SK-N-SH (cell line): ENCODE data around the gene KIF6. TPM values are rescaled to one million over a fixed set of nuclear protein-coding genes. Genes with fewer than 3 reads are reported as not detected.

Experiments used
- CTCF ChIA-PET: fragments of 300-600, 350-600 bp; formaldehyde crosslinking; extraction: SDS; loops from one replicate; lab custom pipeline; 2021; lab: Yijun Ruan, JAX
- POLR2A ChIA-PET: fragments of 350-600 bp; sonication (Branson Sonifier 250); formaldehyde crosslinking; extraction: SDS; loops from one replicate; lab custom pipeline; 2020; ENCODE audit warnings: antibody characterized with exemption, inconsistent platforms; lab: Yijun Ruan, JAX
- DNase-seq: peaks from one replicate; pipeline ENCODE4 v3.0.0; 2012
- H2AFZ ChIP-seq: fragments of 200-600 bp; sonication (generic); 2 replicates; pipeline ENCODE4 v1.8.1; 2016; ENCODE audit warnings: antibody characterized with exemption, mild to moderate bottlenecking, low read depth
- H3F3A ChIP-seq: fragments of 200-600 bp; sonication (generic); replicated peaks from 2 replicates; pipeline ENCODE3; 2016; ENCODE audit warnings: antibody characterized with exemption, mild to moderate bottlenecking; ENCODE audit not compliant: insufficient read depth
- H3K27ac ChIP-seq, 2 experiments: fragments of 200-500 bp in 1 of 2; fragments of 200-600 bp in 1 of 2; sonication (Bioruptor generic) in 1 of 2; sonication (generic), shearing (Covaris generic) in 1 of 2; 2 replicates each; pipeline versions ENCODE4 v1.5.1 to v1.6.1; 2014 to 2016; ENCODE audit warnings: low read depth in 2 of 2, inconsistent platforms in 1 of 2, low read length in 1 of 2, mild to moderate bottlenecking in 1 of 2, mixed read lengths in 1 of 2
- H3K27me3 ChIP-seq: fragments of 200-600 bp; sonication (generic), shearing (Covaris generic); 2 replicates; pipeline ENCODE4 v1.6.1; 2016; ENCODE audit warnings: mixed run types; ENCODE audit not compliant: insufficient read depth
- H3K36me3 ChIP-seq, 2 experiments: fragments of 200-500 bp in 1 of 2; fragments of 200-600 bp in 1 of 2; sonication (Bioruptor generic) in 1 of 2; sonication (generic) in 1 of 2; replicated peaks in 1 of 2; 2 replicates each; pipeline versions ENCODE3 to v1.5.1; 2014 to 2016; ENCODE audit warnings: low read length in 1 of 2, mild to moderate bottlenecking in 1 of 2; ENCODE audit not compliant: insufficient read depth in 2 of 2, control insufficient read depth in 1 of 2
- H3K4me1 ChIP-seq, 2 experiments: fragments of 200-500 bp in 1 of 2; fragments of 200-600 bp in 1 of 2; sonication (Bioruptor generic) in 1 of 2; sonication (generic), shearing (Covaris generic) in 1 of 2; 2 replicates each; pipeline versions ENCODE4 v1.5.1 to v1.6.1; 2014 to 2016; ENCODE audit warnings: low read depth in 1 of 2, low read length in 1 of 2, mixed run types in 1 of 2; ENCODE audit not compliant: insufficient read depth in 2 of 2, control insufficient read depth in 1 of 2
- H3K4me2 ChIP-seq: fragments of 200-600 bp; sonication (generic), shearing (Covaris generic); 2 replicates; pipeline ENCODE4 v1.6.1; 2017; ENCODE audit warnings: mixed run types
- H3K4me3 ChIP-seq, 2 experiments: fragments of 200-500 bp in 1 of 2; fragments of 200-600 bp in 1 of 2; sonication (Bioruptor generic) in 1 of 2; sonication (generic), shearing (Covaris generic) in 1 of 2; 2 replicates each; pipeline versions ENCODE4 v1.5.1 to v1.8.1; 2014 to 2016; ENCODE audit warnings: low read depth in 2 of 2, inconsistent platforms in 1 of 2, low read length in 1 of 2, mild to moderate bottlenecking in 1 of 2, mixed read lengths in 1 of 2, moderate library complexity in 1 of 2
- H3K79me2 ChIP-seq: fragments of 200-600 bp; sonication (generic); 2 replicates; pipeline ENCODE4 v1.8.1; 2017; ENCODE audit warnings: mild to moderate bottlenecking; ENCODE audit not compliant: insufficient read depth
- H3K9ac ChIP-seq: fragments of 200-600 bp; sonication (generic); 2 replicates; pipeline ENCODE4 v1.6.1; 2017; ENCODE audit warnings: mixed run types
- H3K9me2 ChIP-seq: fragments of 200-600 bp; sonication (generic); 2 replicates; pipeline ENCODE4 v1.6.1; 2017; ENCODE audit warnings: mixed run types
- H3K9me3 ChIP-seq: fragments of 200-600 bp; sonication (generic); 2 replicates; pipeline ENCODE4 v1.6.1; 2017; ENCODE audit warnings: mixed run types, mild to moderate bottlenecking, moderate library complexity
- H4K20me1 ChIP-seq: fragments of 200-600 bp; sonication (generic); 2 replicates; pipeline ENCODE4 v1.6.1; 2017; ENCODE audit warnings: mild to moderate bottlenecking, mixed run types; ENCODE audit not compliant: insufficient read depth
- CHD2 ChIP-seq: fragments of 150-350 bp; IDR thresholded peaks from 2 replicates; pipeline ENCODE4 v1.6.1; 2018; ENCODE audit warnings: low read length; ENCODE audit not compliant: partially characterized antibody
- FOSL2 ChIP-seq: IDR thresholded peaks from 2 replicates; pipeline ENCODE4 v1.4.0; 2012; ENCODE audit warnings: low read depth, mild to moderate bottlenecking, moderate library complexity, borderline replicate concordance
- GABPA ChIP-seq: IDR thresholded peaks from 2 replicates; pipeline ENCODE4 v1.4.0; 2012; ENCODE audit warnings: low read depth, mild to moderate bottlenecking
- MXI1 ChIP-seq: IDR thresholded peaks from 2 replicates; pipeline ENCODE4 v1.6.1; 2012; ENCODE audit warnings: mild to moderate bottlenecking, low read depth, low read length, improper control_type of control experiment
- NFIC ChIP-seq: IDR thresholded peaks from 2 replicates; pipeline ENCODE4 v1.4.0; 2012; ENCODE audit warnings: borderline replicate concordance
- NRF1 ChIP-seq: IDR thresholded peaks from 2 replicates; pipeline ENCODE4 v1.6.1; 2012; ENCODE audit warnings: low read depth, mild to moderate bottlenecking, low read length
- POLR2AphosphoS5 ChIP-seq: IDR thresholded peaks from 2 replicates; pipeline ENCODE4 v1.6.1; 2012; ENCODE audit warnings: low read depth, low read length
- RXRA ChIP-seq: IDR thresholded peaks from 2 replicates; pipeline ENCODE4 v1.4.0; 2012; ENCODE audit warnings: low read depth, mild to moderate bottlenecking, borderline replicate concordance
- SIN3A ChIP-seq: IDR thresholded peaks from 2 replicates; pipeline ENCODE4 v1.6.1; 2012; ENCODE audit warnings: low read depth, mild to moderate bottlenecking, low read length, moderate library complexity, borderline replicate concordance
- TEAD4 ChIP-seq: IDR thresholded peaks from 2 replicates; pipeline ENCODE4 v1.4.0; 2012; ENCODE audit warnings: mild to moderate bottlenecking, borderline replicate concordance; ENCODE audit not compliant: insufficient read depth
- YY1 ChIP-seq: IDR thresholded peaks from 2 replicates; pipeline ENCODE4 v1.4.0; 2012; ENCODE audit warnings: low read depth, mild to moderate bottlenecking
- WGBS: methylation state at CpG from one replicate; pipeline ENCODE4 v1.1.6; 2017; ENCODE audit warnings: low lambda C conversion rate; 5-methylcytosine and 5-hydroxymethylcytosine counted together
- polyA plus RNA-seq, 3 experiments: library from polyadenylated mRNA; depleted of rRNA; stranded (reverse); fragments of >200 nt; gene quantifications; 2 replicates each; pipeline ENCODE4 v1.2.3, GENCODE V29; 2012
- TF ChIP-seq, protein P1 (sequence below): IDR thresholded peaks from 2 replicates; pipeline ENCODE4 v1.4.0; 2012; ENCODE audit warnings: low read depth, borderline replicate concordance
- TF ChIP-seq, protein P2 (sequence below): IDR thresholded peaks from 2 replicates; pipeline ENCODE4 v1.4.0; 2012; ENCODE audit warnings: low read depth
- TF ChIP-seq, protein P3 (sequence below): fragments of 150-350 bp; IDR thresholded peaks from 2 replicates; pipeline ENCODE4 v1.6.1; 2017; ENCODE audit warnings: antibody characterized with exemption, low read length, low read depth, borderline replicate concordance
- TF ChIP-seq, protein P4 (sequence below): fragments of 150-350 bp; IDR thresholded peaks from 2 replicates; pipeline ENCODE4 v1.6.1; 2016; ENCODE audit warnings: mild to moderate bottlenecking, low read depth, low read length

The KIF6 gene
- polyA plus RNA-seq, 1 of the 3 experiments (the other 2 are of a cell fraction): 0.13 TPM

DNA sequence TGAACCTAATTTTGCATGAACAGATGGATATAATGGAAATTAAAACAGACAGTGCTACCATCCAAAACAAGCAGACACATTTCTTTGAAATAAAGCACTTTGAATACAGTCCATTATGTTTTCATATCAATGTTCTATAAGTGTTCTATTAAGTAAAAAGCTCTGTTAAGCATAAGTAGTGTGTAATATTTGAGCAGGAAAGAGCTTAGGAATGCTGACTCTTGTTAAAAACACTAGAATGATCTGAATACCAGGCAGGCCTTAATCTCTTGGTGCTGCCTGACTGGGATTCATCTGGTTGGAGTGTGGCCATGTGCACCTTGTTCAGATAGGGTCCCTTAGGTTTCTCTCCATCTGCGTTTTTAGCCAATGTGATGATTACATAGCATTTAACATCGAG is 130.9 kb downstream of the KIF6 start (continued):
- TF ChIP-seq, protein P1, sequence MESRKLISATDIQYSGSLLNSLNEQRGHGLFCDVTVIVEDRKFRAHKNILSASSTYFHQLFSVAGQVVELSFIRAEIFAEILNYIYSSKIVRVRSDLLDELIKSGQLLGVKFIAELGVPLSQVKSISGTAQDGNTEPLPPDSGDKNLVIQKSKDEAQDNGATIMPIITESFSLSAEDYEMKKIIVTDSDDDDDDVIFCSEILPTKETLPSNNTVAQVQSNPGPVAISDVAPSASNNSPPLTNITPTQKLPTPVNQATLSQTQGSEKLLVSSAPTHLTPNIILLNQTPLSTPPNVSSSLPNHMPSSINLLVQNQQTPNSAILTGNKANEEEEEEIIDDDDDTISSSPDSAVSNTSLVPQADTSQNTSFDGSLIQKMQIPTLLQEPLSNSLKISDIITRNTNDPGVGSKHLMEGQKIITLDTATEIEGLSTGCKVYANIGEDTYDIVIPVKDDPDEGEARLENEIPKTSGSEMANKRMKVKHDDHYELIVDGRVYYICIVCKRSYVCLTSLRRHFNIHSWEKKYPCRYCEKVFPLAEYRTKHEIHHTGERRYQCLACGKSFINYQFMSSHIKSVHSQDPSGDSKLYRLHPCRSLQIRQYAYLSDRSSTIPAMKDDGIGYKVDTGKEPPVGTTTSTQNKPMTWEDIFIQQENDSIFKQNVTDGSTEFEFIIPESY: no peak
- TF ChIP-seq GABPA (no peak), MXI1 (no peak), TEAD4 (no peak)
- TF ChIP-seq, protein P2, sequence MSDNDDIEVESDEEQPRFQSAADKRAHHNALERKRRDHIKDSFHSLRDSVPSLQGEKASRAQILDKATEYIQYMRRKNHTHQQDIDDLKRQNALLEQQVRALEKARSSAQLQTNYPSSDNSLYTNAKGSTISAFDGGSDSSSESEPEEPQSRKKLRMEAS: no peak

DNA sequence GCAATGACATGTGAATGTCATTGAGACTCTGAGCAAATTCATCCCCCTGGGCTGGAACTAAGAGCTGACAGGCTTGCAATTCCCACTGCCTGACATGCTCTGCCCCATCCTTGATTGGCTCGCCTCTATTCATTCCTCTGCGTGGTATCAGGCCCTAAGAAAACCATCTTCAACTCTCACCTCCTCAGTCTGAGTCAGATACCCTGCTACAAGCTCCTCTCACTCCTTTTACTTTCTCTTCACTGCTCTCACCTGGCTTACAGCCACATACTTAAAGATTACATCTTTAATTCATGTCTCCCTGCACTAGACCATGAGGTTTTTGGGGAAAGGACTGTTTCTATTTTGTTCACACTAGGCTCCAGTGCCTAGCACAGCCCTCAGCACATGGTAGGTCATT is 131.6 kb downstream of the KIF6 start:
- no peak overlapping the region for H3K4me2 ChIP-seq
- no peaks in the 10 kb centered on the region for H3F3A ChIP-seq
- no peak overlapping the region for H3K4me3 ChIP-seq
- no peaks in the 10 kb centered on the region for H3K9me2 ChIP-seq
- peaks cover 0 to 16% of the 10 kb centered on the region in 2 experiments; a peak in 2 of 4 replicates for H3K4me1 ChIP-seq
- H3K9me3 ChIP-seq: no peaks in the 10 kb centered on the region
- no peaks in the 10 kb centered on the region for H3K27me3 ChIP-seq
- CTCF ChIA-PET: interaction anchor here (1.2 kb wide), 1 partner anchor 216 kb away, joined by 3 read pairs; no protein-coding TSS in a partner anchor
- no peaks in the 10 kb centered on the region for H3K79me2 ChIP-seq
- 40% methylated on average over 2 of the region's 2 CpGs for WGBS
- H2AFZ ChIP-seq: no peak overlapping the region
- DNase-seq: no peak
- TF ChIP-seq, protein P2: no peak
- H3K27ac ChIP-seq: no peak overlapping the region
- no peaks in the 10 kb centered on the region for H4K20me1 ChIP-seq
- H3K36me3 ChIP-seq: no peaks in the 10 kb centered on the region
- POLR2A ChIA-PET: interaction anchor here (0.9 kb wide), 1 partner anchor 18 kb away, joined by 3 read pairs; no protein-coding TSS in a partner anchor
- H3K9ac ChIP-seq: no peak overlapping the region

DNA sequence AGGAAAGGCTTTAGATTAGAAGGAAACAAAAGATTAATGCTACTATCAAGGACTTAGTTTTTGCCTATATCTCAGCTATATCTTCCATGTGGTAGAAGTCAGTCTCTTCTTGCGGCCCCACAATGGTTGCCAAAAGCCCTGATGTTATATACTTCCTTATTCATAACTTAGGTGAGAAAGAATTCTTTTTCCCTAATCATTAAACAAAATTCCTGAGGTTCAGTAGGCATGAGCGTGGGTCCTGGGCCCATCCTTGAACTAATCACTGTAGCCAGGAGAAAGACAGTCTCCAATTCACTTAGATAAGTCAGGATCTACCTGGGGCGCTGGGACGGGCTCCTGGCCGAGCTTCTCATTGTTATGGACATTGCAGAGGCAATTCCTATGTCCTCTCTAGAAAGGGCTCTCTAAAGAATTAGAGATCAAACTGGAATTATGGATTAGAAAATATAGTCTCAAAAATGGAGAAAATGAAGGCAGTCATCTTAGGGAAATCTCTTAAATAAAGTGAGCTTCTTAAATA is 134.3 kb downstream of the KIF6 start:
- no peak overlapping the region for H3K27ac ChIP-seq
- no peaks in the 10 kb centered on the region for H3K27me3 ChIP-seq
- DNase-seq: no peak
- WGBS: 47% methylated on average over 5 of the region's 5 CpGs
- no peak overlapping the region for H3K9ac ChIP-seq
- H2AFZ ChIP-seq: no peak overlapping the region
- no peak overlapping the region for H3K4me2 ChIP-seq
- H3F3A ChIP-seq: no peaks in the 10 kb centered on the region
- H3K9me3 ChIP-seq: no peaks in the 10 kb centered on the region
- H3K4me1 ChIP-seq: peaks cover 0 to 16% of the 10 kb centered on the region in 2 experiments; a peak in 2 of 4 replicates
- no peaks in the 10 kb centered on the region for H4K20me1 ChIP-seq
- H3K36me3 ChIP-seq: no peaks in the 10 kb centered on the region
- ChIA-PET CTCF (no interaction called here), POLR2A (no interaction called here)
- H3K79me2 ChIP-seq: no peaks in the 10 kb centered on the region
- no peak overlapping the region for H3K4me3 ChIP-seq
- TF ChIP-seq CHD2: no peak
- TF ChIP-seq TEAD4: no peak
- TF ChIP-seq, protein P1: no peak
- no peak for TF ChIP-seq NFIC
- no peak for TF ChIP-seq POLR2AphosphoS5
- TF ChIP-seq RXRA: no peak
- TF ChIP-seq, protein P3, sequence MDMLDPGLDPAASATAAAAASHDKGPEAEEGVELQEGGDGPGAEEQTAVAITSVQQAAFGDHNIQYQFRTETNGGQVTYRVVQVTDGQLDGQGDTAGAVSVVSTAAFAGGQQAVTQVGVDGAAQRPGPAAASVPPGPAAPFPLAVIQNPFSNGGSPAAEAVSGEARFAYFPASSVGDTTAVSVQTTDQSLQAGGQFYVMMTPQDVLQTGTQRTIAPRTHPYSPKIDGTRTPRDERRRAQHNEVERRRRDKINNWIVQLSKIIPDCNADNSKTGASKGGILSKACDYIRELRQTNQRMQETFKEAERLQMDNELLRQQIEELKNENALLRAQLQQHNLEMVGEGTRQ: no peak
- TF ChIP-seq, protein P4, sequence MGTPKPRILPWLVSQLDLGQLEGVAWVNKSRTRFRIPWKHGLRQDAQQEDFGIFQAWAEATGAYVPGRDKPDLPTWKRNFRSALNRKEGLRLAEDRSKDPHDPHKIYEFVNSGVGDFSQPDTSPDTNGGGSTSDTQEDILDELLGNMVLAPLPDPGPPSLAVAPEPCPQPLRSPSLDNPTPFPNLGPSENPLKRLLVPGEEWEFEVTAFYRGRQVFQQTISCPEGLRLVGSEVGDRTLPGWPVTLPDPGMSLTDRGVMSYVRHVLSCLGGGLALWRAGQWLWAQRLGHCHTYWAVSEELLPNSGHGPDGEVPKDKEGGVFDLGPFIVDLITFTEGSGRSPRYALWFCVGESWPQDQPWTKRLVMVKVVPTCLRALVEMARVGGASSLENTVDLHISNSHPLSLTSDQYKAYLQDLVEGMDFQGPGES: no peak
- no peak for TF ChIP-seq FOSL2
- no peak for TF ChIP-seq NRF1
- no peak for TF ChIP-seq YY1
- no peak for TF ChIP-seq SIN3A
- no peaks in the 10 kb centered on the region for H3K9me2 ChIP-seq
